GM12878 (cell line): Measurements from ENCODE around the gene LMF2. TPM values are rescaled to one million over a fixed set of nuclear protein-coding genes. Genes with fewer than 3 reads are reported as not detected.

ENCODE experiments used
- BMI1 ChIP-seq: fragments of 450-650 bp; IDR thresholded peaks from 2 replicates; pipeline ENCODE4 v1.6.1; 2016; ENCODE audit warnings: mild to moderate bottlenecking, moderate library complexity, borderline replicate concordance
- CHD4 ChIP-seq: fragments of 200-600 bp; sonication (generic); IDR thresholded peaks from 2 replicates; pipeline ENCODE4 v1.6.1; 2016; ENCODE audit warnings: mild to moderate bottlenecking
- DPF2 ChIP-seq: fragments of 450-650 bp; IDR thresholded peaks from 2 replicates; pipeline ENCODE4 v1.6.1; 2017; ENCODE audit warnings: mild to moderate bottlenecking
- FOXM1 ChIP-seq: IDR thresholded peaks from 2 replicates; pipeline ENCODE4 v1.6.1; 2012; ENCODE audit warnings: low read depth, mild to moderate bottlenecking, inconsistent platforms, low read length, moderate library complexity
- IKZF1 ChIP-seq: fragments of 450-650 bp; conservative IDR thresholded peaks from 2 replicates; pipeline ENCODE4 v1.6.1; 2017; ENCODE audit warnings: antibody characterized with exemption, mild to moderate bottlenecking
- IKZF2 ChIP-seq, 2 experiments: fragments of 450-650 bp; IDR thresholded peaks; 2 replicates each; pipeline ENCODE4 v1.6.1; 2017; ENCODE audit warnings: mild to moderate bottlenecking in 2 of 2, moderate library complexity in 2 of 2
- KLF5 ChIP-seq: fragments of 450-650 bp; IDR thresholded peaks from 2 replicates; pipeline ENCODE4 v1.6.1; 2014; ENCODE audit warnings: mild to moderate bottlenecking; ENCODE audit not compliant: partially characterized antibody
- LARP7 ChIP-seq: fragments of 450-650 bp; IDR thresholded peaks from 2 replicates; pipeline ENCODE4 v1.6.1; 2017; ENCODE audit warnings: mild to moderate bottlenecking
- MEF2B ChIP-seq: fragments of 450-650 bp; IDR thresholded peaks from 2 replicates; pipeline ENCODE4 v1.6.1; 2018; ENCODE audit warnings: mild to moderate bottlenecking, moderate library complexity; ENCODE audit not compliant: partially characterized antibody, poor library complexity, severe bottlenecking
- MXI1 ChIP-seq: fragments of 150-350 bp; IDR thresholded peaks from 2 replicates; pipeline ENCODE4 v1.6.1; 2011; ENCODE audit warnings: low read depth, mild to moderate bottlenecking, inconsistent platforms, low read length, improper control_type of control experiment
- MYB ChIP-seq: fragments of 150-350 bp; IDR thresholded peaks from 2 replicates; pipeline ENCODE4 v1.6.1; 2014; ENCODE audit warnings: mild to moderate bottlenecking, low read depth, low read length, borderline replicate concordance
- SIX5 ChIP-seq: IDR thresholded peaks from 2 replicates; pipeline ENCODE4 v1.6.1; 2011; ENCODE audit warnings: mild to moderate bottlenecking, low read depth, low read length, moderate library complexity; ENCODE audit not compliant: severe bottlenecking
- SRF ChIP-seq, 2 experiments: IDR thresholded peaks; 2 replicates each; pipeline ENCODE4 v1.6.1; 2011; ENCODE audit warnings: low read depth in 2 of 2, low read length in 2 of 2, mild to moderate bottlenecking in 1 of 2, moderate library complexity in 1 of 2
- STAT1 ChIP-seq: fragments of 450-650 bp; conservative IDR thresholded peaks from 2 replicates; pipeline ENCODE4 v1.6.1; 2014; ENCODE audit warnings: antibody characterized with exemption, mild to moderate bottlenecking
- SUZ12 ChIP-seq: fragments of 200-600 bp; sonication (generic); IDR thresholded peaks from one replicate; pipeline ENCODE4 v1.6.1; 2018; ENCODE audit warnings: antibody characterized with exemption, mild to moderate bottlenecking; ENCODE audit not compliant: unreplicated experiment
- ZBED1 ChIP-seq: IDR thresholded peaks from 2 replicates; pipeline ENCODE4 v1.6.1; 2016; ENCODE audit warnings: borderline replicate concordance
- polyA plus RNA-seq, 11 experiments: library from polyadenylated mRNA; depleted of rRNA in 4 of 11; unstranded in 6 of 11; stranded (reverse) in 5 of 11; fragments of >200 nt; fragmentation: Nextera tagmentation in 4 of 11; fragmentation: Illumina TruSeq in 1 of 11; extraction: Ambion mirVana in 4 of 11; extraction: Trizol in 1 of 11; gene quantifications; 1 replicate in 1 of 11; 2 replicates in 10 of 11; pipeline versions ENCODE4 v1.2.1 to v1.2.3, GENCODE V29; 2011 to 2016; ENCODE audit warnings: inconsistent platforms in 2 of 11, missing spikeins in 2 of 11, low read depth in 1 of 11
- total RNA-seq, 4 experiments: library from RNA; depleted of rRNA in 3 of 4; stranded (reverse); fragments of >200 nt in 3 of 4; fragmentation: Illumina TruSeq in 1 of 4; extraction: Trizol in 1 of 4; gene quantifications; 2 replicates each; pipeline versions ENCODE4 v1.2.1 to v1.2.3, GENCODE V29; 2013 to 2021
- TF ChIP-seq, protein P1 (sequence below): fragments of 450-650 bp; IDR thresholded peaks from 2 replicates; pipeline ENCODE4 v1.6.1; 2017; ENCODE audit warnings: mild to moderate bottlenecking, moderate library complexity
- TF ChIP-seq, protein P2 (sequence below): IDR thresholded peaks from 2 replicates; pipeline ENCODE4 v1.6.1; 2011; ENCODE audit warnings: mild to moderate bottlenecking, low read depth, low read length, moderate library complexity; ENCODE audit not compliant: insufficient replicate concordance
- TF ChIP-seq, protein P3 (sequence below): fragments of 150-350 bp; IDR thresholded peaks from 2 replicates; pipeline ENCODE4 v1.6.1; 2014; ENCODE audit warnings: mild to moderate bottlenecking, low read depth, low read length
- TF ChIP-seq, protein P4 (sequence below): fragments of 450-650 bp; IDR thresholded peaks from 2 replicates; pipeline ENCODE4 v1.6.1; 2014; ENCODE audit warnings: mild to moderate bottlenecking
- TF ChIP-seq, protein P5 (sequence below): IDR thresholded peaks from 2 replicates; pipeline ENCODE4 v1.6.1; 2012; ENCODE audit warnings: low read depth, low read length, improper control_type of control experiment

LMF2 gene
- total and polyA plus RNA-seq, 10 of the 15 experiments (the other 5 are each of a cell fraction or from before 2014, with no cell fraction given): 0.08 to 57.5 (median 21.2) TPM

DNA sequence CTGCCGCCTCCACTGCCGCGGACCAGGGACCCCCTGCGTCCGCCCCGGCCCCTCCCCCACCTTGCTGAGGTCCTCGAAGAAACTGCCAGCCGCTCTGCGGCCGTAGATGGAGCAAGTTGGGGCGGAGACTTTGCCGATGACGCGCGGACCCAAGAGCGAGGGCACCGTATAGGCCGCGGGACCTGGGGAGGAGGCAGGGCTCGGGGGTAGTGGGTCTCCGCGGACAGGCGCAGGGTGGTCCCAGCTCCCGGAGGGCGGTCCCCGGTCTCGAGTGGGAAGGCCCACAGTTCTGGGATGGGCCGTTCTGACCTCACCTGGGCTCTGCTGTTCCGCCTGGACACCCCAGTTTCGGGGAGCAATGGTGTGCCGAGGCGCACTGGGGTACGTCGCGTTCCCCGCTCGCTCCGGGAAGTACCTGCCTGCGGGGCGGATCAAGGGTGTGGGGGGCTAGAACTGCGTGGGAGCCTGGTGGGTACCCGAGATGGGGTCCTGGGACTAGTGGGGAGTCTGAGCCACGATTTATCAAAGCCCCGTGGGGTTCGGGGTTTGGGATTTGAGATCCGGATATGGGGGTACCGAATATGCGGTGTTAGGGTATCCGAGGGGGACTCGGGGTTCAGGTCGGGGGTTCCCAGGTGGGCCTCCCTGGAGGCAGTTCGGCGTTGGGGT, 23.5 kb upstream of the LMF2 start (continued):
- TF ChIP-seq ZBED1 (peak; percentile 75; the same call in 1 of the 2 replicates), SIX5 (no peak), SUZ12 (no peak), SRF (IDR thresholded peaks at IDR 0.05; ENCODE audit: low read depth in 2 of 2, low read length in 2 of 2) (no peak), CHD4 (0 out of 2 replicates have a peak, but pooled peaks have one; percentile 33), IKZF2 (IDR thresholded peaks at IDR 0.05) (peak; percentile 55 to 65; a peak in 3 of 4 replicates), BMI1 (peak; percentile 73; the same call in 1 of the 2 replicates), LARP7 (peak; percentile 23; the same call in 1 of the 2 replicates), DPF2 (no peak; the same call in 1 of the 2 replicates), IKZF1 (no peak), STAT1 (0 out of 2 replicates have a peak, but pooled peaks have one; percentile 56), FOXM1 (no peak), KLF5 (no peak), MYB (no peak), MEF2B (peak; percentile 40), MXI1 (no peak)
- TF ChIP-seq, protein P1, sequence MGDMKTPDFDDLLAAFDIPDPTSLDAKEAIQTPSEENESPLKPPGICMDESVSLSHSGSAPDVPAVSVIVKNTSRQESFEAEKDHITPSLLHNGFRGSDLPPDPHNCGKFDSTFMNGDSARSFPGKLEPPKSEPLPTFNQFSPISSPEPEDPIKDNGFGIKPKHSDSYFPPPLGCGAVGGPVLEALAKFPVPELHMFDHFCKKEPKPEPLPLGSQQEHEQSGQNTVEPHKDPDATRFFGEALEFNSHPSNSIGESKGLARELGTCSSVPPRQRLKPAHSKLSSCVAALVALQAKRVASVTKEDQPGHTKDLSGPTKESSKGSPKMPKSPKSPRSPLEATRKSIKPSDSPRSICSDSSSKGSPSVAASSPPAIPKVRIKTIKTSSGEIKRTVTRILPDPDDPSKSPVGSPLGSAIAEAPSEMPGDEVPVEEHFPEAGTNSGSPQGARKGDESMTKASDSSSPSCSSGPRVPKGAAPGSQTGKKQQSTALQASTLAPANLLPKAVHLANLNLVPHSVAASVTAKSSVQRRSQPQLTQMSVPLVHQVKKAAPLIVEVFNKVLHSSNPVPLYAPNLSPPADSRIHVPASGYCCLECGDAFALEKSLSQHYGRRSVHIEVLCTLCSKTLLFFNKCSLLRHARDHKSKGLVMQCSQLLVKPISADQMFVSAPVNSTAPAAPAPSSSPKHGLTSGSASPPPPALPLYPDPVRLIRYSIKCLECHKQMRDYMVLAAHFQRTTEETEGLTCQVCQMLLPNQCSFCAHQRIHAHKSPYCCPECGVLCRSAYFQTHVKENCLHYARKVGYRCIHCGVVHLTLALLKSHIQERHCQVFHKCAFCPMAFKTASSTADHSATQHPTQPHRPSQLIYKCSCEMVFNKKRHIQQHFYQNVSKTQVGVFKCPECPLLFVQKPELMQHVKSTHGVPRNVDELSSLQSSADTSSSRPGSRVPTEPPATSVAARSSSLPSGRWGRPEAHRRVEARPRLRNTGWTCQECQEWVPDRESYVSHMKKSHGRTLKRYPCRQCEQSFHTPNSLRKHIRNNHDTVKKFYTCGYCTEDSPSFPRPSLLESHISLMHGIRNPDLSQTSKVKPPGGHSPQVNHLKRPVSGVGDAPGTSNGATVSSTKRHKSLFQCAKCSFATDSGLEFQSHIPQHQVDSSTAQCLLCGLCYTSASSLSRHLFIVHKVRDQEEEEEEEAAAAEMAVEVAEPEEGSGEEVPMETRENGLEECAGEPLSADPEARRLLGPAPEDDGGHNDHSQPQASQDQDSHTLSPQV: no peak
- TF ChIP-seq, protein P2, sequence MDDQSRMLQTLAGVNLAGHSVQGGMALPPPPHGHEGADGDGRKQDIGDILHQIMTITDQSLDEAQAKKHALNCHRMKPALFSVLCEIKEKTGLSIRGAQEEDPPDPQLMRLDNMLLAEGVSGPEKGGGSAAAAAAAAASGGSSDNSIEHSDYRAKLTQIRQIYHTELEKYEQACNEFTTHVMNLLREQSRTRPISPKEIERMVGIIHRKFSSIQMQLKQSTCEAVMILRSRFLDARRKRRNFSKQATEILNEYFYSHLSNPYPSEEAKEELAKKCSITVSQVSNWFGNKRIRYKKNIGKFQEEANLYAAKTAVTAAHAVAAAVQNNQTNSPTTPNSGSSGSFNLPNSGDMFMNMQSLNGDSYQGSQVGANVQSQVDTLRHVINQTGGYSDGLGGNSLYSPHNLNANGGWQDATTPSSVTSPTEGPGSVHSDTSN: peak; percentile 12
- TF ChIP-seq, protein P3, sequence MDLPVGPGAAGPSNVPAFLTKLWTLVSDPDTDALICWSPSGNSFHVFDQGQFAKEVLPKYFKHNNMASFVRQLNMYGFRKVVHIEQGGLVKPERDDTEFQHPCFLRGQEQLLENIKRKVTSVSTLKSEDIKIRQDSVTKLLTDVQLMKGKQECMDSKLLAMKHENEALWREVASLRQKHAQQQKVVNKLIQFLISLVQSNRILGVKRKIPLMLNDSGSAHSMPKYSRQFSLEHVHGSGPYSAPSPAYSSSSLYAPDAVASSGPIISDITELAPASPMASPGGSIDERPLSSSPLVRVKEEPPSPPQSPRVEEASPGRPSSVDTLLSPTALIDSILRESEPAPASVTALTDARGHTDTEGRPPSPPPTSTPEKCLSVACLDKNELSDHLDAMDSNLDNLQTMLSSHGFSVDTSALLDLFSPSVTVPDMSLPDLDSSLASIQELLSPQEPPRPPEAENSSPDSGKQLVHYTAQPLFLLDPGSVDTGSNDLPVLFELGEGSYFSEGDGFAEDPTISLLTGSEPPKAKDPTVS: no peak
- TF ChIP-seq, protein P4, sequence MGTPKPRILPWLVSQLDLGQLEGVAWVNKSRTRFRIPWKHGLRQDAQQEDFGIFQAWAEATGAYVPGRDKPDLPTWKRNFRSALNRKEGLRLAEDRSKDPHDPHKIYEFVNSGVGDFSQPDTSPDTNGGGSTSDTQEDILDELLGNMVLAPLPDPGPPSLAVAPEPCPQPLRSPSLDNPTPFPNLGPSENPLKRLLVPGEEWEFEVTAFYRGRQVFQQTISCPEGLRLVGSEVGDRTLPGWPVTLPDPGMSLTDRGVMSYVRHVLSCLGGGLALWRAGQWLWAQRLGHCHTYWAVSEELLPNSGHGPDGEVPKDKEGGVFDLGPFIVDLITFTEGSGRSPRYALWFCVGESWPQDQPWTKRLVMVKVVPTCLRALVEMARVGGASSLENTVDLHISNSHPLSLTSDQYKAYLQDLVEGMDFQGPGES: no peak
- TF ChIP-seq, protein P5, sequence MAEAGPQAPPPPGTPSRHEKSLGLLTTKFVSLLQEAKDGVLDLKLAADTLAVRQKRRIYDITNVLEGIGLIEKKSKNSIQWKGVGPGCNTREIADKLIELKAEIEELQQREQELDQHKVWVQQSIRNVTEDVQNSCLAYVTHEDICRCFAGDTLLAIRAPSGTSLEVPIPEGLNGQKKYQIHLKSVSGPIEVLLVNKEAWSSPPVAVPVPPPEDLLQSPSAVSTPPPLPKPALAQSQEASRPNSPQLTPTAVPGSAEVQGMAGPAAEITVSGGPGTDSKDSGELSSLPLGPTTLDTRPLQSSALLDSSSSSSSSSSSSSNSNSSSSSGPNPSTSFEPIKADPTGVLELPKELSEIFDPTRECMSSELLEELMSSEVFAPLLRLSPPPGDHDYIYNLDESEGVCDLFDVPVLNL: 0 out of 2 replicates have a peak, but pooled peaks have one; percentile 13
